Activated CD4-positive, alpha-beta T cell treated with anti-CD3 and anti-CD28 coated beads, Interleukin-2, amount 10 ng/mL, durations not matched to agents 24 days and 14 days (primary cell): Measurements from ENCODE around the gene ATP6V1G2. TPM values are rescaled to one million over a fixed set of nuclear protein-coding genes. Genes with fewer than 3 reads are reported as not detected.
A peak's percentile ranks its signal among the peaks of the same experiment; 100 is the strongest.

Experiments used
- DNase-seq: peaks from one replicate; pipeline ENCODE4 v3.0.0; 2022
- H3K27ac Mint-ChIP-seq: one replicate; pipeline ENCODE4 v1.8.0; 2022; ENCODE audit warnings: mild to moderate bottlenecking, mixed read lengths
- H3K27me3 Mint-ChIP-seq: one replicate; pipeline ENCODE4 v1.8.0; 2022; ENCODE audit warnings: mixed read lengths
- H3K36me3 Mint-ChIP-seq: one replicate; pipeline ENCODE4 v1.8.0; 2022; ENCODE audit warnings: low read depth, mild to moderate bottlenecking, mixed read lengths
- H3K4me1 Mint-ChIP-seq: one replicate; pipeline ENCODE4 v1.8.0; 2021; ENCODE audit warnings: mixed read lengths
- H3K4me3 Mint-ChIP-seq: one replicate; pipeline ENCODE4 v1.8.0; 2022; ENCODE audit warnings: mild to moderate bottlenecking, moderate library complexity, mixed read lengths
- H3K9me3 Mint-ChIP-seq: one replicate; pipeline ENCODE4 v1.8.0; 2021; ENCODE audit warnings: mixed read lengths
- intact Hi-C: fragments of 100-400 bp; cut with micrococcal nuclease; formaldehyde crosslinking; loops from one replicate; pipeline ENCODE4 v1.15.1; 2023
- total RNA-seq: library from RNA; stranded (reverse); gene quantifications from 2 replicates; pipeline ENCODE4 v1.2.3, GENCODE V29; 2022

Gene ATP6V1G2
- total RNA-seq, 1 donor from 2014 or later = 0.89 TPM

DNA sequence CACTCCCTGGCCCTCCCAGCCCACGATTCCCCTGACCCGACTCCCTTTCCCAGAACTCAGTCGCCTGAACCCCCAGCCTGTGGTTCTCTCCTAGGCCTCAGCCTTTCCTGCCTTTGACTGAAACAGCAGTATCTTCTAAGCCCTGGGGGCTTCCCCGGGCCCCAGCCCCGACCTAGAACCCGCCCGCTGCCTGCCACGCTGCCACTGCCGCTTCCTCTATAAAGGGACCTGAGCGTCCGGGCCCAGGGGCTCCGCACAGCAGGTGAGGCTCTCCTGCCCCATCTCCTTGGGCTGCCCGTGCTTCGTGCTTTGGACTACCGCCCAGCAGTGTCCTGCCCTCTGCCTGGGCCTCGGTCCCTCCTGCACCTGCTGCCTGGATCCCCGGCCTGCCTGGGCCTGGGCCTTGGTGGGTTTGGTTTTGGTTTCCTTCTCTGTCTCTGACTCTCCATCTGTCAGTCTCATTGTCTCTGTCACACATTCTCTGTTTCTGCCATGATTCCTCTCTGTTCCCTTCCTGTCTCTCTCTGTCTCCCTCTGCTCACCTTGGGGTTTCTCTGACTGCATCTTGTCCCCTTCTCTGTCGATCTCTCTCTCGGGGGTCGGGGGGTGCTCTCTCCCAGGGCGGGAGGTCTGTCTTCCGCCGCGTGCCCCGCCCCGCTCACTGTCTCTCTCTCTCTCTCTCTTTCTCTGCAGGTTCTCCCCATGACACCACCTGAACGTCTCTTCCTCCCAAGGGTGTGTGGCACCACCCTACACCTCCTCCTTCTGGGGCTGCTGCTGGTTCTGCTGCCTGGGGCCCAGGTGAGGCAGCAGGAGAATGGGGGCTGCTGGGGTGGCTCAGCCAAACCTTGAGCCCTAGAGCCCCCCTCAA lies 25.9 kb upstream of the ATP6V1G2 start, which contains the start of gene LTA:
LTA (plus strand) TSS at position 249 of the 871 bp plus-strand sequence; CDS start at position 703, 454 bp downstream.
- Mint-ChIP-seq H3K4me1 (peaks cover 85% of the 10 kb centered on the region), H3K4me3 (peak within 1 kb of the TSS; percentile 99), H3K9me3 (no peaks in the 10 kb centered on the region), H3K27ac (peak within 1 kb of the TSS; percentile 99), H3K27me3 (peaks cover 2% of the 10 kb centered on the region), H3K36me3 (peaks cover 42% of the 10 kb centered on the region)
- intact Hi-C loops = loop anchor here (1.0 to 10.0 kb wide), 3 partner anchors 8 to 757 kb away; partner anchors contain the start of gene HSPA1B
- peak; percentile 92 for DNase-seq

- peak; percentile 61 for DNase-seq
- Mint-ChIP-seq H3K27me3 (peaks cover 7% of the 10 kb centered on the region), H3K4me1 (peaks cover 73% of the 10 kb centered on the region), H3K27ac (no peak overlapping the region), H3K36me3 (peaks cover 25% of the 10 kb centered on the region), H3K9me3 (no peaks in the 10 kb centered on the region), H3K4me3 (peak overlapping the region; percentile 38)
- intact Hi-C loops = loop anchor here (10.0 kb wide), 2 partner anchors 255 to 755 kb away; partner anchors contain the start of gene HSPA1B
Measured at GRCh38 chr6:31569861-31570536, 23.6 kb upstream of the ATP6V1G2 start.

- Mint-ChIP-seq H3K4me3 (peak overlapping the region; percentile 68), H3K27ac (peak overlapping the region; percentile 68), H3K4me1 (peaks cover 66% of the 10 kb centered on the region), H3K36me3 (peaks cover 25% of the 10 kb centered on the region), H3K27me3 (peaks cover 14% of the 10 kb centered on the region), H3K9me3 (no peaks in the 10 kb centered on the region)
- DNase-seq = peak; percentile 93
- intact Hi-C loops = loop anchor here (1.0 kb wide), 1 partner anchor 9 kb away; no protein-coding TSS in a partner anchor
Measured at GRCh38 chr6:31568537-31568961, 22.1 kb upstream of the ATP6V1G2 start.

DNA sequence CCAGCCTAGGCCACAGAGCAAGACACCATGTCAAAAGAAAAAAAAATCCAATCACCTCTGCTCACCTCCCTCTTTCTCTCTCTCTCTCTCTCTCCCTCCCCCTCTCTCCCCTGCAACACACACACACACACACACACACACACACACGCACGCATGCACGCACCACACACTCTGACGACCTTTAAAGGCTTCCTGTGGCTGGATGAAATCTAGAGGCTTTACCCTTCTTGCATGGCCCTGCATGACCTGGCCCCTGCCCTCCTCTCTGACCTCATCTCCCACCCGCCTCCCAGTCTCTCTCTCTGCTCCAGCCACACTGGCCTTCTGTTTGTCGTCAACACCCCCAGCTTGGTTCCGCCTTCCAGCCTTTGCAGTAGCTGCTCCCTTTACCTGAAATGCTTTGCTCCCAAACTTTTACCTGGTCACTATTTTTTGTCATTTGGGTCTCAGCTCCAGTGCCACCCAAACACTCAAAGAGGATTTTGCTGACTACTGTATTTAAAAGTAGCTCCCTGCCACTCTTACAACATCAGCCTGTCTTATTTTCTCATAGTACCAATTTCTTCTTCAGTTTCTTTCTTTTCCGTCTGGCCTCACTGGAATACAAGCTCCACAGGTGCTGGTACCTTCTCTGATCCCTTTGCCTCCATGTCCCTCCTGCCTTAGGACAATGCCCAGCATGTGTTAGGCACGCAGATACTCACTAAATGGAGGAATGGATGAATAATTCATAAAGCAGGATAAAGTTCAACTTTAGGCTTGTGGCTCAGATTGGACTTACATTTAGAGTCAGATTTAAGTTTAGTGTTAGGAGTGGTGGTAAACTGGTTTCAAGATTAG lies 21.3 kb upstream of the ATP6V1G2 start:
- Mint-ChIP-seq H3K9me3 (no peaks in the 10 kb centered on the region), H3K4me3 (peak overlapping the region; percentile 68), H3K27me3 (peaks cover 17% of the 10 kb centered on the region), H3K27ac (peak overlapping the region; percentile 68), H3K4me1 (peaks cover 63% of the 10 kb centered on the region), H3K36me3 (peaks cover 21% of the 10 kb centered on the region)
- intact Hi-C loops = loop anchor here (1.0 kb wide), 1 partner anchor 8 kb away; no protein-coding TSS in a partner anchor
- peak; percentile 76 for DNase-seq

DNA sequence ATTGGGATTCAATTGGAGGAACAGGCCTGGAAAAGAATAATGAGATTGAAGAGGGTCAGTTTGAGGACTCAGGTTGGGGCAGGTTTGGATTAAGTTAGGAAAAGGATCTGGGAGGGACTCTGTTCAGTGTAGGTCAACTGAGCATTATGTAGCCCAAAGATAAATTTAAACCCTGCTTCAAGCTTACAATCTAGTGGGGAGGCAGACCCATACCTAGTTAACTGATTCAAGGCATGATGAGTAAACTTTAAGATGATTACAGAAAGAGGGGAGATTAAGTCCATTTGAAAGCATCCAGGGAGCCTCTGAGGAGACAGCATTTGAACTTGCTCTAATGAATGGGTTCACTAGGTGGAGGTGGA lies 14.3 kb upstream of the ATP6V1G2 start:
- Mint-ChIP-seq H3K9me3 (peaks cover 4% of the 10 kb centered on the region), H3K27me3 (peaks cover 23% of the 10 kb centered on the region), H3K27ac (peak overlapping the region; percentile 86), H3K36me3 (peaks cover 58% of the 10 kb centered on the region), H3K4me1 (peaks cover 63% of the 10 kb centered on the region), H3K4me3 (peak overlapping the region; percentile 78)
- intact Hi-C loops = no loop called here
- DNase-seq = no peak

GRCh38 chr6:31559958-31560696 lies 13.7 kb upstream of the ATP6V1G2 start:
- peak; percentile 85 for DNase-seq
- Mint-ChIP-seq H3K9me3 (peaks cover 4% of the 10 kb centered on the region), H3K4me3 (peak overlapping the region; percentile 78), H3K4me1 (peaks cover 60% of the 10 kb centered on the region), H3K36me3 (peaks cover 55% of the 10 kb centered on the region), H3K27ac (peak overlapping the region; percentile 86), H3K27me3 (peaks cover 19% of the 10 kb centered on the region)
- intact Hi-C loops = loop anchor here (1.0 to 2.0 kb wide), 3 partner anchors 8 to 15 kb away; partner anchors contain the start of genes NFKBIL1 and TNF

GRCh38 chr6:31559606-31559957 lies 13.2 kb upstream of the ATP6V1G2 start:
- Mint-ChIP-seq H3K4me1 (peaks cover 59% of the 10 kb centered on the region), H3K9me3 (peaks cover 4% of the 10 kb centered on the region), H3K27ac (peak overlapping the region; percentile 86), H3K4me3 (peak overlapping the region; percentile 78), H3K27me3 (peaks cover 14% of the 10 kb centered on the region), H3K36me3 (peaks cover 53% of the 10 kb centered on the region)
- intact Hi-C loops = loop anchor here (1.0 to 2.0 kb wide), 3 partner anchors 9 to 15 kb away; partner anchors contain the start of genes NFKBIL1 and TNF
- DNase-seq = no peak

- intact Hi-C loops = loop anchor here (1.0 to 2.0 kb wide), 3 partner anchors 9 to 16 kb away; partner anchors contain the start of genes NFKBIL1 and TNF
- peaks cover 54% of the 10 kb centered on the region for H3K36me3 Mint-ChIP-seq
Measured at GRCh38 chr6:31558631-31559500, 12.5 kb upstream of the ATP6V1G2 start.

GRCh38 chr6:31558318-31558625 lies 11.9 kb upstream of the ATP6V1G2 start:
- peak; percentile 55 for DNase-seq
- Mint-ChIP-seq H3K36me3 (peaks cover 52% of the 10 kb centered on the region), H3K4me3 (peak overlapping the region; percentile 78), H3K4me1 (peaks cover 55% of the 10 kb centered on the region), H3K27ac (peak overlapping the region; percentile 86), H3K27me3 (peaks cover 11% of the 10 kb centered on the region), H3K9me3 (peaks cover 4% of the 10 kb centered on the region)
- intact Hi-C loops = loop anchor here (2.0 kb wide), 1 partner anchor 17 kb away; the partner anchor contains the start of gene TNF

More at GRCh38 chr6:31558631-31559500, 12.5 kb upstream of the ATP6V1G2 start:
- Mint-ChIP-seq H3K9me3 (peaks cover 4% of the 10 kb centered on the region), H3K27ac (peak overlapping the region; percentile 86), H3K27me3 (peaks cover 13% of the 10 kb centered on the region), H3K4me3 (peak overlapping the region; percentile 78), H3K4me1 (peaks cover 58% of the 10 kb centered on the region)
- DNase-seq = peak; percentile 87

DNA sequence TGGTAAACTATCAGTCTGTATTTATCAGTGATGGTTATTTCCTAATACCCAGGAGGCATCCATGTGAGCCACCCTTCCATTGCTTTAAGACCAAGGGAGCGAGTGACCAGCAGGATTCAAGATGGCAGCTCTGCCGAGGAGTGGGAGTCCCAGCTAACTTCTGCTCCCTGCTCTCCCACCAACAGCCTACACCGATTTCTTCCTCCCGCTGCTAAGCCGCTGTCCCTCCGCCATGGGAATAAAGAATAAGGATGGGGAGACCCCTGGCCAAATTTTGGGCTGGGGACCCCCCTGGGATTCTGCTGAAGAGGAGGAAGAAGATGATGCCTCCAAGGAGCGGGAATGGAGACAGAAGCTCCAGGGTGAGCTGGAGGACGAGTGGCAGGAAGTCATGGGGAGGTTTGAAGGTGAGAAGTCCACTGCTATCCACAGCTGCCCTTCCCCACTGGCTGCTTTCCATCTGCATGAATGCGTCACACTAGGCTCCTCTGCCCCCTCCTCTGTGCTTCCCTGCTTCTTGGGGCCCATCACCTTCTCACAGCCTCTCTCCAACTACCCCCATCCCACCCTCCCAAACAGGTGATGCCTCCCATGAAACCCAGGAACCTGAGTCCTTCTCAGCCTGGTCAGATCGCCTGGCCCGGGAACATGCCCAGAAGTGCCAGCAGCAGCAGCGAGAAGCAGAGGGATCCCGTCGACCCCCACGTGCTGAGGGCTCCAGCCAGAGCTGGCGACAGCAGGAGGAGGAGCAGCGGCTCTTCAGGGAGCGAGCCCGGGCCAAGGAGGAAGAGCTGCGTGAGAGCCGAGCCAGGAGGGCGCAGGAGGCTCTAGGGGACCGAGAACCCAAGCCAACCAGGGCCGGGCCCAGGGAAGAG lies 11.3 kb upstream of the ATP6V1G2 start:
- Mint-ChIP-seq H3K27ac (peak overlapping the region; percentile 51), H3K4me1 (peaks cover 50% of the 10 kb centered on the region), H3K4me3 (peak overlapping the region; percentile 78), H3K9me3 (peaks cover 4% of the 10 kb centered on the region), H3K27me3 (peaks cover 8% of the 10 kb centered on the region), H3K36me3 (peaks cover 48% of the 10 kb centered on the region)
- intact Hi-C loops = loop anchor here (2.0 kb wide), 1 partner anchor 17 kb away; the partner anchor contains the start of gene TNF
- no peak for DNase-seq

DNA sequence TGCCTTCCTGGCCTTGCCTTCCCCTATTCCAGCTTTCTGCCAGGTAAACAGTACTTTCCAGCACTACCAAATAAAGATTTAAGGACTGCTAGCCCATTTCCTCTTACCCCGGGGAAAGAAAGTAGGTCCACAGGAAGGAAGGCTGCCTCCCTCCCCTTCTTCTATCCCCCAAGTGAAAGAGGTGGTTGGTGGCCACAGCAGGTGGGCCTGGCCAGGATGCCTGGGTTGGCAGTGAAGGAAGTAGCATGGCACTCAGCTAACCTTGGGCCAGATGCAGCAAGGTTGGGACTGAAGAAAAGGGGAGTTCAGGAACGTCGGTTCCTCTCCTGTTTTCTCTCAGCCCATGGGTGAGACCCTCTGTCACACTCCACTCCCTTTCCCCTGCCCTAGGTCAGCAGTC lies 9.9 kb upstream of the ATP6V1G2 start:
- Mint-ChIP-seq H3K9me3 (no peaks in the 10 kb centered on the region), H3K27me3 (peaks cover 2% of the 10 kb centered on the region), H3K4me3 (no peak overlapping the region), H3K27ac (no peak overlapping the region), H3K4me1 (peaks cover 52% of the 10 kb centered on the region), H3K36me3 (peaks cover 46% of the 10 kb centered on the region)
- no peak for DNase-seq
- intact Hi-C loops = no loop called here
